Neural progenitor cell (in vitro differentiated cells): Measurements from ENCODE around the gene LSM8. TPM values are rescaled to one million over a fixed set of nuclear protein-coding genes. Genes with fewer than 3 reads are reported as not detected.

Source experiments
- DNase-seq: peaks from one replicate; pipeline ENCODE4 v3.0.0-alpha.2; 2016; ENCODE audit warnings: low spot score
- H2AFZ ChIP-seq: fragments of 200-600 bp; sonication (generic); replicated peaks from 2 replicates; pipeline ENCODE4 v1.6.1; 2016; ENCODE audit warnings: antibody characterized with exemption
- H3F3A ChIP-seq: fragments of 200-600 bp; sonication (generic); 2 replicates; pipeline ENCODE4 v1.6.1; 2016; ENCODE audit warnings: antibody characterized with exemption, low read depth
- H3K27ac ChIP-seq: fragments of 200-600 bp; sonication (generic); 2 replicates; pipeline ENCODE4 v1.5.1; 2016; ENCODE audit warnings: mild to moderate bottlenecking
- H3K27me3 ChIP-seq: fragments of 200-600 bp; sonication (generic); 2 replicates; pipeline ENCODE4 v1.6.1; 2016; ENCODE audit warnings: mild to moderate bottlenecking, moderate library complexity
- H3K36me3 ChIP-seq: fragments of 200-600 bp; sonication (generic); 2 replicates; pipeline ENCODE4 v1.5.1; 2016
- H3K4me1 ChIP-seq: fragments of 200-600 bp; sonication (generic); 2 replicates; pipeline ENCODE4 v1.6.1; 2016; ENCODE audit warnings: mixed run types
- H3K4me2 ChIP-seq: fragments of 200-600 bp; sonication (generic); 2 replicates; pipeline ENCODE4 v1.6.1; 2016
- H3K4me3 ChIP-seq: fragments of 200-600 bp; sonication (generic); 2 replicates; pipeline ENCODE4 v1.5.1; 2016
- H3K79me2 ChIP-seq: fragments of 200-600 bp; sonication (generic); 2 replicates; pipeline ENCODE4 v1.6.1; 2016; ENCODE audit warnings: low read depth
- H3K9ac ChIP-seq: fragments of 200-600 bp; sonication (generic); 2 replicates; pipeline ENCODE4 v1.6.1; 2016
- H3K9me3 ChIP-seq: fragments of 200-600 bp; sonication (generic); 2 replicates; pipeline ENCODE4 v1.5.1; 2016; ENCODE audit warnings: low read depth
- H4K20me1 ChIP-seq: fragments of 200-600 bp; sonication (generic); 2 replicates; pipeline ENCODE4 v1.6.1; 2016; ENCODE audit warnings: low read depth
- H3K27ac Mint-ChIP-seq: 3 replicates; pipeline ENCODE4 v1.8.0; 2021; ENCODE audit warnings: mixed read lengths
- H3K27me3 Mint-ChIP-seq: 2 replicates; pipeline ENCODE4 v1.8.0; 2022; ENCODE audit warnings: low read depth, mild to moderate bottlenecking, inconsistent platforms, moderate library complexity, mixed read lengths; ENCODE audit not compliant: insufficient read depth
- H3K36me3 Mint-ChIP-seq: 3 replicates; pipeline ENCODE4 v1.8.0; 2021; ENCODE audit warnings: mixed read lengths
- H3K4me1 Mint-ChIP-seq: 3 replicates; pipeline ENCODE4 v1.8.0; 2021; ENCODE audit warnings: mixed read lengths
- H3K4me3 Mint-ChIP-seq: 3 replicates; pipeline ENCODE4 v1.8.0; 2021; ENCODE audit warnings: mild to moderate bottlenecking, moderate library complexity, mixed read lengths
- H3K9me3 Mint-ChIP-seq: 3 replicates; pipeline ENCODE4 v1.8.0; 2020; ENCODE audit warnings: mixed read lengths
- EZH2 ChIP-seq: fragments of 200-600 bp; sonication (generic); IDR thresholded peaks from 2 replicates; pipeline ENCODE4 v1.6.1; 2017; ENCODE audit warnings: antibody characterized with exemption, mild to moderate bottlenecking, moderate library complexity
- EZH2phosphoT487 ChIP-seq: fragments of 200-600 bp; sonication (generic); IDR thresholded peaks from 2 replicates; pipeline ENCODE4 v1.6.1; 2017; ENCODE audit warnings: antibody characterized with exemption
- total RNA-seq: library from RNA; depleted of rRNA; stranded (reverse); fragments of >200 nt; gene quantifications from 2 replicates; pipeline ENCODE4 v1.2.3, GENCODE V29; 2015; ENCODE audit warnings: low replicate concordance
- TF ChIP-seq, protein P1 (sequence below): fragments of 200-600 bp; sonication (generic); IDR thresholded peaks from 2 replicates; pipeline ENCODE4 v1.5.1; 2017; ENCODE audit warnings: antibody characterized with exemption, mild to moderate bottlenecking

The LSM8 gene
- total RNA-seq, 1 donor from 2014 or later = 84.7 TPM

DNA sequence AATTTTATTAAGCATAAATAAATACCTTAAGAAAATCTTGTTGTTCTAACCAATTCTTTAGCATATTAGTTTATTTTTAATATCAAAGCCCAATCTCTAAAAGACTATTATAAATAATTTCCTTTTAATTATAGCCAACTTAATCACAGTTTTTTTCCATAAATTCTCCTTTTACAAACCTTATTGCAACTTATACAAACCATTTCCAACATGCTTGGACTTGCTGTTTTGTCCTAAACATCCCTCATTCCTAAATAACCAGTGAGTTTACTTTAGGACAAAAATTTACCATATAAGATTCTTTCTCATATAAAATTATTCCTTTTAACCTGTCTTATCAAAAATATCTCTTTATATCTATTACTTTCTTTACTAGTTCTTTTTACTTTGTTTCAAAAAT lies 25.2 kb upstream of the LSM8 start:
- Mint-ChIP-seq H3K4me1 (no peaks in the 10 kb centered on the region), H3K27me3 (peaks cover 2% of the 10 kb centered on the region)
- H3F3A ChIP-seq = no peaks in the 10 kb centered on the region

DNA sequence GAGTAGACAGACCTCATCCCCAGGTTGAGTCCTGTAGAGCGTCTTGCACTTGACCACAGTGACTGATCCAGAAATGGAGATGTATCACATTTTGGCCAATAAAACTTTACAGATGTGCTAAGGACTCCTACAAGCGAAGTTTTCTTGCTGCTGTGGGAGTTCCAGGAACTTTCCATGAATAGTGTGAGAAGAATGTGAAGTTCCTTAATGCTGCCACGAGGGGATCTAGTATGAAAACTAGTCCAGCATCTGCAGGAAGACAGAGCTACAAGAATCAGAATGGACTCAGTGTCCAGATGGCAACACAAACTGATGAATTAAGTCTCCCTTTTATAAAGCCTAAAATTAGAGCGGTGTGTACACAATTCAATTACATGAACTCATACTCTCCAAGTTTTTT lies 14.8 kb upstream of the LSM8 start:
- H3K4me1 Mint-ChIP-seq = peaks cover 7% of the 10 kb centered on the region
- TF ChIP-seq, protein P1, sequence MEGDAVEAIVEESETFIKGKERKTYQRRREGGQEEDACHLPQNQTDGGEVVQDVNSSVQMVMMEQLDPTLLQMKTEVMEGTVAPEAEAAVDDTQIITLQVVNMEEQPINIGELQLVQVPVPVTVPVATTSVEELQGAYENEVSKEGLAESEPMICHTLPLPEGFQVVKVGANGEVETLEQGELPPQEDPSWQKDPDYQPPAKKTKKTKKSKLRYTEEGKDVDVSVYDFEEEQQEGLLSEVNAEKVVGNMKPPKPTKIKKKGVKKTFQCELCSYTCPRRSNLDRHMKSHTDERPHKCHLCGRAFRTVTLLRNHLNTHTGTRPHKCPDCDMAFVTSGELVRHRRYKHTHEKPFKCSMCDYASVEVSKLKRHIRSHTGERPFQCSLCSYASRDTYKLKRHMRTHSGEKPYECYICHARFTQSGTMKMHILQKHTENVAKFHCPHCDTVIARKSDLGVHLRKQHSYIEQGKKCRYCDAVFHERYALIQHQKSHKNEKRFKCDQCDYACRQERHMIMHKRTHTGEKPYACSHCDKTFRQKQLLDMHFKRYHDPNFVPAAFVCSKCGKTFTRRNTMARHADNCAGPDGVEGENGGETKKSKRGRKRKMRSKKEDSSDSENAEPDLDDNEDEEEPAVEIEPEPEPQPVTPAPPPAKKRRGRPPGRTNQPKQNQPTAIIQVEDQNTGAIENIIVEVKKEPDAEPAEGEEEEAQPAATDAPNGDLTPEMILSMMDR = no peak
- TF ChIP-seq EZH2phosphoT487 = no peak
- no peak for TF ChIP-seq EZH2
- no peaks in the 10 kb centered on the region for H3K36me3 Mint-ChIP-seq
- no peak for DNase-seq
- H3K36me3 ChIP-seq = no peaks in the 10 kb centered on the region
- no peak overlapping the region for H3K27ac Mint-ChIP-seq
- H3K27ac ChIP-seq = no peak overlapping the region
- no peaks in the 10 kb centered on the region for H3F3A ChIP-seq
- H3K4me1 ChIP-seq = no peaks in the 10 kb centered on the region
- no peak overlapping the region for H3K9ac ChIP-seq
- no peak overlapping the region for H3K4me2 ChIP-seq
- H3K9me3 ChIP-seq = no peaks in the 10 kb centered on the region
- H3K79me2 ChIP-seq = no peaks in the 10 kb centered on the region
- no peaks in the 10 kb centered on the region for H3K27me3 ChIP-seq
- no peaks in the 10 kb centered on the region for H4K20me1 ChIP-seq
- H3K9me3 Mint-ChIP-seq = no peaks in the 10 kb centered on the region
- H3K4me3 ChIP-seq = no peak overlapping the region
- H3K4me3 Mint-ChIP-seq = no peak overlapping the region
- H2AFZ ChIP-seq = no peak overlapping the region
- H3K27me3 Mint-ChIP-seq = peaks cover 2% of the 10 kb centered on the region

More for the DNA sequence above, 25.2 kb upstream of the LSM8 start:
- Histone ChIP-seq H3K4me1 (no peaks in the 10 kb centered on the region), H3K9ac (no peak overlapping the region), H3K4me2 (no peak overlapping the region), H3K79me2 (no peaks in the 10 kb centered on the region), H3K27ac (no peak overlapping the region), H3K36me3 (no peaks in the 10 kb centered on the region), H3K4me3 (no peak overlapping the region), H3K9me3 (peaks cover 19% of the 10 kb centered on the region), H3K27me3 (no peaks in the 10 kb centered on the region), H2AFZ (no peak overlapping the region), H4K20me1 (no peaks in the 10 kb centered on the region)
- peak; percentile 48 for DNase-seq
- TF ChIP-seq EZH2phosphoT487 (no peak), EZH2 (no peak)
- TF ChIP-seq, protein P1 = no peak
- H3K27ac Mint-ChIP-seq = no peak overlapping the region
- peaks cover 15% of the 10 kb centered on the region for H3K9me3 Mint-ChIP-seq
- H3K4me3 Mint-ChIP-seq = no peak overlapping the region
- no peaks in the 10 kb centered on the region for H3K36me3 Mint-ChIP-seq

DNA sequence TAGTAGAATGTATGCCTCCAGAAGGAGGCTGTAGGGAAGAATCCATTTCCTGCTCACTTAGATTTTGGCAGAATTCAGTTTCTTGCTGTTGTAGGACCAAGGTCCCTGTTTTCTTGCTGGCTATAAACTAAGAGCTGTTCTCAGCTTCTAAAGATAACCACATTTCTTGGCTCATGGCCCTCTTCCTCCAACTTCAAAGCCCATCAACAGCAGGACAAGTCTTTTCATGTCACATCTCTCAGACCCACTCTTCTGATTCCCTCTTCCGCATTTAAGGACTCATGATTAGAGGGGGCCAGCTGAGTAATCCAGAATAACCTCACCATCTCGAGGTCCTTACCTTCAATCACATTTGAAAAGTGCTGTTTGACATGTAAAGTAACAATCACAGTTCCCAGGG lies 8.2 kb upstream of the LSM8 start:
- Mint-ChIP-seq H3K9me3 (no peaks in the 10 kb centered on the region), H3K27ac (no peak overlapping the region), H3K4me1 (peaks cover 5% of the 10 kb centered on the region), H3K36me3 (no peaks in the 10 kb centered on the region), H3K27me3 (peaks cover 2% of the 10 kb centered on the region), H3K4me3 (no peak overlapping the region)
- no peak overlapping the region for H2AFZ ChIP-seq
- no peaks in the 10 kb centered on the region for H3K36me3 ChIP-seq
- H3K27ac ChIP-seq = no peak overlapping the region
- H3K4me2 ChIP-seq = no peak overlapping the region
- DNase-seq = no peak
- no peak overlapping the region for H3K4me3 ChIP-seq
- H4K20me1 ChIP-seq = no peaks in the 10 kb centered on the region
- no peaks in the 10 kb centered on the region for H3K9me3 ChIP-seq
- no peaks in the 10 kb centered on the region for H3F3A ChIP-seq
- no peak overlapping the region for H3K9ac ChIP-seq
- no peaks in the 10 kb centered on the region for H3K27me3 ChIP-seq
- H3K79me2 ChIP-seq = no peaks in the 10 kb centered on the region
- H3K4me1 ChIP-seq = no peaks in the 10 kb centered on the region
- TF ChIP-seq EZH2 (no peak), EZH2phosphoT487 (no peak)
- TF ChIP-seq, protein P1 = no peak
